H1 (cell line): ENCODE measurements around the gene LEKR1. TPM values are rescaled to one million over a fixed set of nuclear protein-coding genes. Genes with fewer than 3 reads are reported as not detected.

Experiments used
- CHD7 ChIP-seq: fragments of 300-600 bp; sonication (generic); IDR thresholded peaks from 2 replicates; pipeline ENCODE4 v1.7.1; 2012; ENCODE audit warnings: low read length, moderate library complexity, mild to moderate bottlenecking, inconsistent platforms; ENCODE audit not compliant: insufficient replicate concordance
- KDM1A ChIP-seq: fragments of 200-600, 300-600 bp; sonication (generic); IDR thresholded peaks from 2 replicates; pipeline ENCODE4 v1.7.1; 2016; ENCODE audit warnings: mild to moderate bottlenecking, low read length, borderline replicate concordance
- RFX5 ChIP-seq: IDR thresholded peaks from 2 replicates; pipeline ENCODE4 v1.6.1; 2011; ENCODE audit warnings: low read depth, low read length, improper control_type of control experiment, borderline replicate concordance
- SIN3A ChIP-seq, 2 experiments: IDR thresholded peaks in 1 of 2; conservative IDR thresholded peaks in 1 of 2; 2 replicates each; pipeline ENCODE4 v1.6.1; 2011 to 2012; ENCODE audit warnings: low read length in 2 of 2, improper control_type of control experiment in 1 of 2, low read depth in 1 of 2, mild to moderate bottlenecking in 1 of 2
- polyA plus RNA-seq, 7 experiments: library from polyadenylated mRNA; depleted of rRNA in 3 of 7; stranded (reverse) in 5 of 7; unstranded in 2 of 7; fragments of >200 nt in 5 of 7; fragments of 200-250 nt in 2 of 7; gene quantifications; 1 replicate in 5 of 7; 2 replicates in 1 of 7; 4 replicates in 1 of 7; pipeline versions ENCODE4 v1.2.1 to v1.2.3, GENCODE V29; 2011 to 2013; ENCODE audit warnings: missing spikeins in 2 of 7, mixed read lengths in 2 of 7
- total RNA-seq: library from RNA; stranded (reverse); fragmentation: NEBNext Ultra II Directional; extraction: Animal tissue kit (Norgen Biotek cat#: 25700); gene quantifications from 2 replicates; pipeline ENCODE4 v1.2.1, GENCODE V29; 2021

The LEKR1 gene
- total and polyA plus RNA-seq, 2 of the 8 experiments (the other 6 are each of a cell fraction or from before 2014, with no cell fraction given), result 0.08 TPM; not detected in 1

- TF ChIP-seq CHD7 (no peak), KDM1A (no peak), SIN3A (conservative IDR thresholded peaks at IDR 0.05 in 1 of 2, IDR thresholded peaks at IDR 0.05 in 1 of 2; ENCODE audit: low read depth in 1 of 2, low read length in 2 of 2) (no peak), RFX5 (no peak)
Measured at GRCh38 chr3:156818890-156819289, 7.3 kb upstream of the LEKR1 start (continued).
